ENCODE results near the gene TCOF1.

The TCOF1 gene

GRCh38 chr5:150398722-150399523, 41.4 kb downstream of the TCOF1 start:
- H3K4me3 ChIP-seq (ENCODE audit: low read depth, low read length) = no peak overlapping the region
- TF ChIP-seq CTCF (IDR thresholded peaks at IDR 0.05; ENCODE audit: insufficient read depth, low read depth, low read length, missing control alignments) = peak; percentile 77
- DNase-seq (ENCODE audit: low read depth) = peak; percentile 84

- peak; percentile 70 for DNase-seq (ENCODE audit: low read depth)
Measured at GRCh38 chr5:150399524-150400211, 42.2 kb downstream of the TCOF1 start.

GRCh38 chr5:150400316-150401075, 43.0 kb downstream of the TCOF1 start:
- no peak overlapping the region for H3K4me3 ChIP-seq (ENCODE audit: low read depth, low read length)
- TF ChIP-seq CTCF (IDR thresholded peaks at IDR 0.05; ENCODE audit: insufficient read depth, low read depth, low read length, missing control alignments) = no peak
- DNase-seq (ENCODE audit: low read depth) = peak; percentile 74

More at GRCh38 chr5:150399524-150400211, 42.2 kb downstream of the TCOF1 start:
- H3K4me3 ChIP-seq (ENCODE audit: low read depth, low read length) = no peak overlapping the region
- no peak for TF ChIP-seq CTCF (IDR thresholded peaks at IDR 0.05; ENCODE audit: insufficient read depth, low read depth, low read length, missing control alignments)

- TF ChIP-seq CTCF (IDR thresholded peaks at IDR 0.05; ENCODE audit: insufficient read depth, low read depth, low read length, missing control alignments) = no peak
- H3K4me3 ChIP-seq (ENCODE audit: low read depth, low read length) = no peak overlapping the region
- no peak for DNase-seq (ENCODE audit: low read depth)
Measured at GRCh38 chr5:150401076-150401375, 43.5 kb downstream of the TCOF1 start.

- no peak for TF ChIP-seq CTCF (IDR thresholded peaks at IDR 0.05; ENCODE audit: insufficient read depth, low read depth, low read length, missing control alignments)
- H3K4me3 ChIP-seq (ENCODE audit: low read depth, low read length) = no peak overlapping the region
- peak; percentile 57 for DNase-seq (ENCODE audit: low read depth)
Measured at GRCh38 chr5:150401376-150402228, 44.1 kb downstream of the TCOF1 start.

GRCh38 chr5:150402229-150402773, 44.8 kb downstream of the TCOF1 start:
- DNase-seq (ENCODE audit: low read depth) = peak; percentile 49
- TF ChIP-seq CTCF (IDR thresholded peaks at IDR 0.05; ENCODE audit: insufficient read depth, low read depth, low read length, missing control alignments) = no peak
- no peak overlapping the region for H3K4me3 ChIP-seq (ENCODE audit: low read depth, low read length)
